Stimulated activated CD4-positive, alpha-beta T cell treated with anti-CD3 and anti-CD28 coated beads, Interleukin-2, amount 100 ng/mL, for 24 hours (primary cell): ENCODE measurements around the gene AGBL1.

ENCODE experiments used
- DNase-seq, 2 donors: peaks; one replicate each; pipeline ENCODE4 v3.0.0-alpha.2; 2020

Gene AGBL1

GRCh38 chr15:86751116-86751515 lies 671.4 kb downstream of the AGBL1 start:
- DNase-seq = no peak

GRCh38 chr15:86754846-86755245 lies 675.2 kb downstream of the AGBL1 start:
- no peak for DNase-seq

GRCh38 chr15:86756688-86757087 lies 677.0 kb downstream of the AGBL1 start:
- no peak for DNase-seq

GRCh38 chr15:86759800-86760523 lies 680.3 kb downstream of the AGBL1 start:
- no peak for DNase-seq

GRCh38 chr15:86762874-86763273 lies 683.2 kb downstream of the AGBL1 start:
- no peak for DNase-seq

GRCh38 chr15:86764021-86764420 lies 684.4 kb downstream of the AGBL1 start:
- no peak for DNase-seq

- DNase-seq = no peak
These were observed 685.6 kb downstream of the AGBL1 start for GRCh38 chr15:86765281-86765680.

GRCh38 chr15:86772369-86773059 lies 692.8 kb downstream of the AGBL1 start:
- no peak for DNase-seq

- DNase-seq = no peak
These were observed 694.1 kb downstream of the AGBL1 start for GRCh38 chr15:86773736-86774135.

- DNase-seq = no peak
These were observed 696.5 kb downstream of the AGBL1 start for GRCh38 chr15:86776145-86776544.

- DNase-seq = no peak
These were observed 716.9 kb downstream of the AGBL1 start for GRCh38 chr15:86796521-86796920.

- no peak for DNase-seq
These were observed 717.5 kb downstream of the AGBL1 start for GRCh38 chr15:86797135-86797534.

- no peak for DNase-seq
These were observed 719.6 kb downstream of the AGBL1 start for GRCh38 chr15:86799226-86799625.

GRCh38 chr15:86802244-86802643 lies 722.6 kb downstream of the AGBL1 start:
- no peak for DNase-seq

- no peak for DNase-seq
These were observed 724.7 kb downstream of the AGBL1 start for GRCh38 chr15:86804406-86804805.

- DNase-seq = no peak
These were observed 730.7 kb downstream of the AGBL1 start for GRCh38 chr15:86810329-86810728.

GRCh38 chr15:86813892-86814291 lies 734.2 kb downstream of the AGBL1 start:
- DNase-seq = no peak

- no peak for DNase-seq
These were observed 749.6 kb downstream of the AGBL1 start for GRCh38 chr15:86829245-86829644.

GRCh38 chr15:86830304-86830703 lies 750.6 kb downstream of the AGBL1 start:
- DNase-seq = no peak

GRCh38 chr15:86833595-86833994 lies 753.9 kb downstream of the AGBL1 start:
- DNase-seq = no peak

- no peak for DNase-seq
These were observed 754.6 kb downstream of the AGBL1 start for GRCh38 chr15:86834115-86834863.

GRCh38 chr15:86837294-86838061 lies 757.8 kb downstream of the AGBL1 start:
- no peak for DNase-seq

- DNase-seq = no peak
These were observed 759.8 kb downstream of the AGBL1 start for GRCh38 chr15:86839502-86839901.
